ENCODE results near the gene MMP11. TPM values are rescaled to one million over a fixed set of nuclear protein-coding genes. Genes with fewer than 3 reads are reported as not detected.

The MMP11 gene
- total and polyA plus RNA-seq, 2 experiments from 2014 or later: 5.3 to 17.4 TPM

DNA sequence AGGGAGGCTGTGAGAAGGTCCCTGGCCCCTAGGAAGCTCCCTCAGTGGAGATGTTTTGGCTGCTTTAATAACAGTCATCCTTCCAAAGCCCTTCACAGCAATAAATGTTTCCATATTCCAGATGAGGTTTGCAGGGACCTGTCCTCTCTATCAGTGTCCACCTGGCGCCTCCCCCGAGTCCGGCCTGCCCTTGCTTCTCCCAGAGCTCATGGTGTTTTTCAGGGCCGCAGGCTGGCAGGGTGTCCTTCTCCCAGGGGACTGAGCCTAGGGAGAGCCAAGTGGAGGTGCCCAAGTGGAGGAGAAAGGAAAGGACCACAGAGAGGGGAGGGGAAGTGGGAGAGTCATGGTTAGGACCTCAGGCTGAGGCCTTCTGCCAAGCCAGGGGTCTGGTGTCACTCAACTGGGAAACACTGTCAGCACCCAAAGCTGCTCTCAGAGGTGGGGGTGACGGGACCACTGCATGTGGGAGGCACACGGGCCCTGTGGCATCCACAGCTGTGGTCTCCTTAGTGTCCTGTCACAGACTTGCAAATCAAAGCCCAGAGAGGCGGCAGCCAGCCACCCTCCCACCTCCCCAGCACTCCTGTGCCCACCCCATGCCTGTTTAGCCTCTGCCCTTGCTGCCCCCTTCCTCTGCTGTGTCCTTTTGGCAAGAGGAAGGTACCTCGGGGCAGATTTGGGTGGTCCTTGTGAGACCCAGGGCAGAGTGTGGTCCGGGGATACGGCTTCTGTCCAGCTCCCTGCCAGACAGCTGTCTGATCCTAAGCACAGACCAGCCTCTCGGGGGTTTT, 59.8 kb downstream of the MMP11 start:
- Mint-ChIP-seq H3K27ac (peak overlapping the region; percentile 80; the same call in 1 of the 2 replicates), H3K9me3 (no peaks in the 10 kb centered on the region; the same call in 2 of the 3 replicates), H3K27me3 (ENCODE audit: insufficient read depth, low read depth, poor library complexity) (peaks cover 14% of the 10 kb centered on the region), H3K36me3 (ENCODE audit: low read depth) (peaks cover 37% of the 10 kb centered on the region), H3K4me3 (no peak overlapping the region), H3K4me1 (peaks cover 3% of the 10 kb centered on the region; the same call in 2 of the 3 replicates)
- Histone ChIP-seq H3K4me2 (no peak overlapping the region), H3K27ac (ENCODE audit: low read depth) (no peak overlapping the region), H3K9me2 (ENCODE audit: insufficient read depth) (no peaks in the 10 kb centered on the region), H3K4me1 (ENCODE audit: insufficient read depth) (no peaks in the 10 kb centered on the region), H3F3A (replicated peaks; ENCODE audit: low read depth) (no peaks in the 10 kb centered on the region), H3K36me3 (ENCODE audit: insufficient read depth) (no peaks in the 10 kb centered on the region), H3K79me2 (replicated peaks; ENCODE audit: insufficient read depth) (no peaks in the 10 kb centered on the region), H3K27me3 (ENCODE audit: insufficient read depth) (no peaks in the 10 kb centered on the region), H3K4me3 (no peak overlapping the region), H4K20me1 (replicated peaks; ENCODE audit: insufficient read depth) (peaks cover 4% of the 10 kb centered on the region; the same call in 1 of the 2 replicates), H2AFZ (no peak overlapping the region)
- TF ChIP-seq NANOG (IDR thresholded peaks at IDR 0.05; ENCODE audit: borderline replicate concordance): no peak
- TF ChIP-seq, protein P1, sequence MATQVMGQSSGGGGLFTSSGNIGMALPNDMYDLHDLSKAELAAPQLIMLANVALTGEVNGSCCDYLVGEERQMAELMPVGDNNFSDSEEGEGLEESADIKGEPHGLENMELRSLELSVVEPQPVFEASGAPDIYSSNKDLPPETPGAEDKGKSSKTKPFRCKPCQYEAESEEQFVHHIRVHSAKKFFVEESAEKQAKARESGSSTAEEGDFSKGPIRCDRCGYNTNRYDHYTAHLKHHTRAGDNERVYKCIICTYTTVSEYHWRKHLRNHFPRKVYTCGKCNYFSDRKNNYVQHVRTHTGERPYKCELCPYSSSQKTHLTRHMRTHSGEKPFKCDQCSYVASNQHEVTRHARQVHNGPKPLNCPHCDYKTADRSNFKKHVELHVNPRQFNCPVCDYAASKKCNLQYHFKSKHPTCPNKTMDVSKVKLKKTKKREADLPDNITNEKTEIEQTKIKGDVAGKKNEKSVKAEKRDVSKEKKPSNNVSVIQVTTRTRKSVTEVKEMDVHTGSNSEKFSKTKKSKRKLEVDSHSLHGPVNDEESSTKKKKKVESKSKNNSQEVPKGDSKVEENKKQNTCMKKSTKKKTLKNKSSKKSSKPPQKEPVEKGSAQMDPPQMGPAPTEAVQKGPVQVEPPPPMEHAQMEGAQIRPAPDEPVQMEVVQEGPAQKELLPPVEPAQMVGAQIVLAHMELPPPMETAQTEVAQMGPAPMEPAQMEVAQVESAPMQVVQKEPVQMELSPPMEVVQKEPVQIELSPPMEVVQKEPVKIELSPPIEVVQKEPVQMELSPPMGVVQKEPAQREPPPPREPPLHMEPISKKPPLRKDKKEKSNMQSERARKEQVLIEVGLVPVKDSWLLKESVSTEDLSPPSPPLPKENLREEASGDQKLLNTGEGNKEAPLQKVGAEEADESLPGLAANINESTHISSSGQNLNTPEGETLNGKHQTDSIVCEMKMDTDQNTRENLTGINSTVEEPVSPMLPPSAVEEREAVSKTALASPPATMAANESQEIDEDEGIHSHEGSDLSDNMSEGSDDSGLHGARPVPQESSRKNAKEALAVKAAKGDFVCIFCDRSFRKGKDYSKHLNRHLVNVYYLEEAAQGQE (IDR thresholded peaks at IDR 0.05; ENCODE audit: unreplicated experiment): no peak
- TF ChIP-seq EZH2phosphoT487 (IDR thresholded peaks at IDR 0.05; ENCODE audit: unreplicated experiment): no peak
- TF ChIP-seq, protein P2, sequence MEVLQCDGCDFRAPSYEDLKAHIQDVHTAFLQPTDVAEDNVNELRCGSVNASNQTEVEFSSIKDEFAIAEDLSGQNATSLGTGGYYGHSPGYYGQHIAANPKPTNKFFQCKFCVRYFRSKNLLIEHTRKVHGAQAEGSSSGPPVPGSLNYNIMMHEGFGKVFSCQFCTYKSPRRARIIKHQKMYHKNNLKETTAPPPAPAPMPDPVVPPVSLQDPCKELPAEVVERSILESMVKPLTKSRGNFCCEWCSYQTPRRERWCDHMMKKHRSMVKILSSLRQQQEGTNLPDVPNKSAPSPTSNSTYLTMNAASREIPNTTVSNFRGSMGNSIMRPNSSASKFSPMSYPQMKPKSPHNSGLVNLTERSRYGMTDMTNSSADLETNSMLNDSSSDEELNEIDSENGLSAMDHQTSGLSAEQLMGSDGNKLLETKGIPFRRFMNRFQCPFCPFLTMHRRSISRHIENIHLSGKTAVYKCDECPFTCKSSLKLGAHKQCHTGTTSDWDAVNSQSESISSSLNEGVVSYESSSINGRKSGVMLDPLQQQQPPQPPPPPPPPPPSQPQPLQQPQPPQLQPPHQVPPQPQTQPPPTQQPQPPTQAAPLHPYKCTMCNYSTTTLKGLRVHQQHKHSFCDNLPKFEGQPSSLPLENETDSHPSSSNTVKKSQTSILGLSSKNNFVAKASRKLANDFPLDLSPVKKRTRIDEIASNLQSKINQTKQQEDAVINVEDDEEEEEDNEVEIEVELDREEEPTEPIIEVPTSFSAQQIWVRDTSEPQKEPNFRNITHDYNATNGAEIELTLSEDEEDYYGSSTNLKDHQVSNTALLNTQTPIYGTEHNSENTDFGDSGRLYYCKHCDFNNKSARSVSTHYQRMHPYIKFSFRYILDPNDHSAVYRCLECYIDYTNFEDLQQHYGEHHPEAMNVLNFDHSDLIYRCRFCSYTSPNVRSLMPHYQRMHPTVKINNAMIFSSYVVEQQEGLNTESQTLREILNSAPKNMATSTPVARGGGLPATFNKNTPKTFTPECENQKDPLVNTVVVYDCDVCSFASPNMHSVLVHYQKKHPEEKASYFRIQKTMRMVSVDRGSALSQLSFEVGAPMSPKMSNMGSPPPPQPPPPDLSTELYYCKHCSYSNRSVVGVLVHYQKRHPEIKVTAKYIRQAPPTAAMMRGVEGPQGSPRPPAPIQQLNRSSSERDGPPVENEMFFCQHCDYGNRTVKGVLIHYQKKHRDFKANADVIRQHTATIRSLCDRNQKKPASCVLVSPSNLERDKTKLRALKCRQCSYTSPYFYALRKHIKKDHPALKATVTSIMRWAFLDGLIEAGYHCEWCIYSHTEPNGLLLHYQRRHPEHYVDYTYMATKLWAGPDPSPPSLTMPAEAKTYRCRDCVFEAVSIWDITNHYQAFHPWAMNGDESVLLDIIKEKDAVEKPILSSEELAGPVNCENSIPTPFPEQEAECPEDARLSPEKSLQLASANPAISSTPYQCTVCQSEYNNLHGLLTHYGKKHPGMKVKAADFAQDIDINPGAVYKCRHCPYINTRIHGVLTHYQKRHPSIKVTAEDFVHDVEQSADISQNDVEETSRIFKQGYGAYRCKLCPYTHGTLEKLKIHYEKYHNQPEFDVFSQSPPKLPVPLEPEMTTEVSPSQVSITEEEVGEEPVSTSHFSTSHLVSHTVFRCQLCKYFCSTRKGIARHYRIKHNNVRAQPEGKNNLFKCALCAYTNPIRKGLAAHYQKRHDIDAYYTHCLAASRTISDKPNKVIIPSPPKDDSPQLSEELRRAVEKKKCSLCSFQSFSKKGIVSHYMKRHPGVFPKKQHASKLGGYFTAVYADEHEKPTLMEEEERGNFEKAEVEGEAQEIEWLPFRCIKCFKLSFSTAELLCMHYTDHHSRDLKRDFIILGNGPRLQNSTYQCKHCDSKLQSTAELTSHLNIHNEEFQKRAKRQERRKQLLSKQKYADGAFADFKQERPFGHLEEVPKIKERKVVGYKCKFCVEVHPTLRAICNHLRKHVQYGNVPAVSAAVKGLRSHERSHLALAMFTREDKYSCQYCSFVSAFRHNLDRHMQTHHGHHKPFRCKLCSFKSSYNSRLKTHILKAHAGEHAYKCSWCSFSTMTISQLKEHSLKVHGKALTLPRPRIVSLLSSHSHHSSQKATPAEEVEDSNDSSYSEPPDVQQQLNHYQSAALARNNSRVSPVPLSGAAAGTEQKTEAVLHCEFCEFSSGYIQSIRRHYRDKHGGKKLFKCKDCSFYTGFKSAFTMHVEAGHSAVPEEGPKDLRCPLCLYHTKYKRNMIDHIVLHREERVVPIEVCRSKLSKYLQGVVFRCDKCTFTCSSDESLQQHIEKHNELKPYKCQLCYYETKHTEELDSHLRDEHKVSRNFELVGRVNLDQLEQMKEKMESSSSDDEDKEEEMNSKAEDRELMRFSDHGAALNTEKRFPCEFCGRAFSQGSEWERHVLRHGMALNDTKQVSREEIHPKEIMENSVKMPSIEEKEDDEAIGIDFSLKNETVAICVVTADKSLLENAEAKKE (CRISPR knock-in tag; IDR thresholded peaks at IDR 0.05): no peak
- no peak for TF ChIP-seq POLR2AphosphoS5 (IDR thresholded peaks at IDR 0.05; ENCODE audit: low read depth)
- TF ChIP-seq JUNB (IDR thresholded peaks at IDR 0.05; ENCODE audit: unreplicated experiment): no peak
- no peak for TF ChIP-seq ZNF331 (CRISPR knock-in tag; IDR thresholded peaks at IDR 0.05; ENCODE audit: low read depth)
- ATAC-seq (no peak), DNase-seq (ENCODE audit: low spot score) (no peak)
